Activated naive CD8-positive, alpha-beta T cell (primary cell): Measurements from ENCODE around the gene RBFOX1.

ENCODE experiments used
- H3K27ac Mint-ChIP-seq: one replicate; pipeline ENCODE4 v1.8.0; 2021; ENCODE audit warnings: mixed read lengths
- H3K27me3 Mint-ChIP-seq: one replicate; pipeline ENCODE4 v1.8.0; 2021; ENCODE audit warnings: mixed read lengths
- H3K36me3 Mint-ChIP-seq: one replicate; pipeline ENCODE4 v1.8.0; 2021; ENCODE audit warnings: mixed read lengths
- H3K4me1 Mint-ChIP-seq: one replicate; pipeline ENCODE4 v1.8.0; 2021; ENCODE audit warnings: low read depth, mixed read lengths
- H3K4me3 Mint-ChIP-seq: one replicate; pipeline ENCODE4 v1.8.0; 2021; ENCODE audit warnings: mild to moderate bottlenecking, mixed read lengths
- H3K9me3 Mint-ChIP-seq: one replicate; pipeline ENCODE4 v1.8.0; 2021; ENCODE audit warnings: low read depth, mixed read lengths

Gene RBFOX1

DNA sequence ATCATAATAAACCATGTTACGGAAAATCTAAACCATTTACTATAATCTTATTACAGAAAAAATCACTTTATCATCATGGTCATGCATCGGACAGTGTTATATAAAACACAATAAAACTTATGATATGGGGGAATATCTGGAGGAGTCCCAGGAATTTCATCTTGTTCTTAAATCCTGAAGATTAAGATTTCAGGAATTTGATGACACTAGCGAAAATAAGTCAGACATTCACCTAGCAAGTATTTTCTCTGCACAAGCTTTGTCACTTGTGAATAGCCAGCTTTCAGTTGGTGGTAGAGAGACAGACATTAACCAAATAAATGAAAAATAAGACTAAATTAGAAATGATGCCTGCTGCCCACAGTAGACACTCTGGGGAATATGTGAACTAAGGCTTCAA is 410.0 kb downstream of the RBFOX1 start:
- Mint-ChIP-seq H3K4me1 (no peaks in the 10 kb centered on the region), H3K4me3 (no peak overlapping the region), H3K9me3 (peaks cover 19% of the 10 kb centered on the region), H3K27me3 (no peaks in the 10 kb centered on the region), H3K36me3 (no peaks in the 10 kb centered on the region), H3K27ac (no peak overlapping the region)

DNA sequence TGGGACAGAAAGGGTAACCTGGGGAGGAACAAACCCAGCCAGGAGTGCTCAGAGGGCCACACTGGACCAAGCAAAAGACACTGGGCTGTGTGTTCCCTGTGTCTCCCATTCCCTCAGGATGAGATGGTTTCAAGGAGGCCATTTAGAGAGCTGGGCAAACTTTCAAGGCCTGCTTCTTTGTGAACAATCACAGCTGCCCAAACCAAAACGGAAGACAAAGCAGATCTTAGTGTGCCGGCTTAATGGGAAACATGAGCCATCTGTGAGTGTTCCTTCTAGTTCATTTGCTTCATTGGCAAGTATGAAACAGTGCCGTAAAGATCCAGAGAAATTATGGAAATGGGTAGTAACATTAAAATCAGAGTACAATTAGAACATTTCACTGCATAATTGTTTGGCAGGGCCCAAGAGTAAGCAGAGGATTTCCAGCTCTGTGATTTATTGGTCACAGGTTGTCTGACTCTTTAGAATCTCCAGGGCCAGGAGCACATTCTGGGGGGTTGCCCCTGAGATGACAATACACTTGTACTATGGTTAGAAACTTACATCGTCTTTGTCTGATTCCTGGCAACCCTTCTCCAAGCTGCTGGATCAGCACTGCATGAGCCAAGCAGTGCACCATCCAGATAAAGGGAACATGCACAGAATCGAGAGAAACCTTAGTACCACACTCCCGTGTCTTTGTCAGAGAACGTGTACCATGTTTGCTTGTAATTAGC is 412.1 kb downstream of the RBFOX1 start:
- no peak overlapping the region for H3K27ac Mint-ChIP-seq
- H3K4me3 Mint-ChIP-seq: no peak overlapping the region
- H3K27me3 Mint-ChIP-seq: no peaks in the 10 kb centered on the region
- peaks cover 23% of the 10 kb centered on the region for H3K9me3 Mint-ChIP-seq
- H3K36me3 Mint-ChIP-seq: no peaks in the 10 kb centered on the region
- no peaks in the 10 kb centered on the region for H3K4me1 Mint-ChIP-seq

DNA sequence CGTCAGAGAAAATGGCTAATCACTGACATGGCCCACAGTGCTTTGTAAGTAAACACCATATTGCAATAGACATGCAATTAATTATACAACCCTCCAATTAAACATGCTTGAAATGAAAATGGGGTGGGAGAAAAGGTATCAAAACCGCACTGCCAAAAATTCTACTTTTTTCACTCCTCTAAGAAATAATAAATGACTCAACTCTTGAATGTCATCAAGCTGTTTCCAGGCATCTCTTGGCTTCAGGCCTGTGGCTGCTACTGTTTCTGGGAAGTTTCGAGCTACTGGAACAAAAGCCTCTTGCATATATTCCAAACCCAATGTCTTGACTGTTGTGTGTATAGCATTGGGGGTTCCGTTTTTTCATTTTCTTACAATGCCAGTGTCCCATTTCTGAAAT is 412.6 kb downstream of the RBFOX1 start:
- H3K36me3 Mint-ChIP-seq: no peaks in the 10 kb centered on the region
- peaks cover 19% of the 10 kb centered on the region for H3K9me3 Mint-ChIP-seq
- H3K27me3 Mint-ChIP-seq: no peaks in the 10 kb centered on the region

DNA sequence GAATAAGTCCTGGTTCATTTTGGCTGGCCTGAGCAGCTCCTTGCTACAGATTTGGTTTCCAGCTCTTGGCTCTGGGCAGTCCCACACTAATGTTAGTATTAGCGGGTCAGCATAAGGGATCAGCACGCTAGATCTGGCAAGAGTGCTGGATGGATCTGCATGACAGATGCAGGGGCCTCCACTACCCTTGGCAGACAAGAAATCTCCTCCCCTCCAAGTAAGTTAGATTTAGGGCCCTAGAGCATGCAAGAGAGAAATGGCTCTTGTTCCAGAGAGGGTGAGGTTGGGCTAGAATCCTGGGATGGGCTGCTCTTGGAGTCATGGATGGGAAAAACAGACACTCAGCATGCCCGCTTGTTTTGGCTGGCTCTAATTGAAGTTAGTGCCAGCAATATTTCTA is 414.3 kb downstream of the RBFOX1 start:
- no peak overlapping the region for H3K27ac Mint-ChIP-seq

More for the DNA sequence above, 412.6 kb downstream of the RBFOX1 start:
- Mint-ChIP-seq H3K4me3 (no peak overlapping the region), H3K27ac (no peak overlapping the region), H3K4me1 (no peaks in the 10 kb centered on the region)

DNA sequence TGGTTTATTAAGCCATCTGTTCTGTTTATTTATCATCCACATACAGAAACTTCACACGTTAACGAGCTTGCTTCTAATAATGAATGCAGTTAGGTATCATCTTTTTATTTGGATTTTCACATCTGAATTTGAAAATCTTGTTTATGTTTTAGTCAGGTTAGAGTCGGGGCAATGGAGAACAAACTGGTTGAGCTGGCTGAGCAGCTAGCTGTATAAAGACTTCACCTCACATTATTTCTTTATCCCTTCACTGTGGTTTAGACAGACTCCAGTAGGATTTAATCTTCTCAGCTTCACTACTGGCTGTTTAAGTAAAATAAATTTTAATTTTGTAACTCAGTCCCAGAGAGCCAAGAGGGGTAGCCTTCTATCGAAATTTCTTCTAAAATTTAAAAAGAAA is 415.9 kb downstream of the RBFOX1 start:
- Mint-ChIP-seq H3K27ac (no peak overlapping the region), H3K4me1 (no peaks in the 10 kb centered on the region), H3K36me3 (no peaks in the 10 kb centered on the region), H3K27me3 (no peaks in the 10 kb centered on the region), H3K9me3 (peaks cover 15% of the 10 kb centered on the region), H3K4me3 (no peak overlapping the region)

More for the DNA sequence above, 414.3 kb downstream of the RBFOX1 start:
- H3K36me3 Mint-ChIP-seq: no peaks in the 10 kb centered on the region
- no peak overlapping the region for H3K4me3 Mint-ChIP-seq
- H3K4me1 Mint-ChIP-seq: no peaks in the 10 kb centered on the region
- H3K27me3 Mint-ChIP-seq: no peaks in the 10 kb centered on the region
- peaks cover 15% of the 10 kb centered on the region for H3K9me3 Mint-ChIP-seq

DNA sequence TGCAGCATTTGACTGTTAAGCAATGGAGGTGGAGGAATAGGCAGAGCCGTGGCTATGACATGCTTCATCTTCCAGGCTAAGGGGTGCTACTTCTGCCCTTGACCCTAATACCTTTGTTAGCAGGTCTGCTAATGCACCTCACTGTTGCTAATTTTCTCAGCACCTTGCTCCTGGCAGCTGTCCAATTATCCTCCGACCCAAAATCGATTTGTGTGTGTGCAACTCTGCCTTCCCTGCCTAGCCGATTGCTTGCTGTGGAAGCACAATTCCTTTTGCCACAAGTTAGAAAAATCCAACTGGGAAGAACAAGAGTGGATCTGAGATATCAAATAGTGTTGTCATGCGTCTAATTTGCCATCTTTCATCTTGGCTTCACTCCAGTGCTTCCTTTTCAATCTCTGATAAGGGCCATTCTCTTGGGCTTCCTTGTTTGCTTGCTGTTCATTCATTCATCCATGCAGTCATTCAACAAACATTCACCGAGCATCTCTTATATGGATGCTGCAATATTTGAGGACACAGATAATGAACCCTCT is 422.8 kb downstream of the RBFOX1 start:
- no peak overlapping the region for H3K27ac Mint-ChIP-seq
- H3K9me3 Mint-ChIP-seq: peaks cover 7% of the 10 kb centered on the region
- H3K4me1 Mint-ChIP-seq: no peaks in the 10 kb centered on the region
- no peaks in the 10 kb centered on the region for H3K27me3 Mint-ChIP-seq
- H3K36me3 Mint-ChIP-seq: no peaks in the 10 kb centered on the region
- H3K4me3 Mint-ChIP-seq: no peak overlapping the region
